ENCODE data around the gene LSMEM2. TPM values are rescaled to one million over a fixed set of nuclear protein-coding genes. Genes with fewer than 3 reads are reported as not detected.

The LSMEM2 gene
- total and polyA plus RNA-seq, 2 experiments from 2014 or later: not detected

GRCh38 chr3:50318615-50319014 is 39.7 kb downstream of the LSMEM2 start:
- H3K79me2 ChIP-seq: peaks cover 38% of the 10 kb centered on the region
- no peaks in the 10 kb centered on the region for H3K9me2 ChIP-seq (replicated peaks; ENCODE audit: insufficient read depth)
- H3K4me1 ChIP-seq (ENCODE audit: insufficient read depth): peaks cover 49% of the 10 kb centered on the region
- no peak overlapping the region for H2AFZ ChIP-seq
- no peaks in the 10 kb centered on the region for H3K27me3 ChIP-seq
- H4K20me1 ChIP-seq (ENCODE audit: insufficient read depth, poor library complexity, severe bottlenecking): peaks cover 3% of the 10 kb centered on the region
- H3K4me3 ChIP-seq: no peak overlapping the region
- no peak overlapping the region for H3K27ac ChIP-seq
- peak overlapping the region; percentile 97 for H3K4me2 ChIP-seq
- H3K9me3 ChIP-seq (ENCODE audit: low read depth): no peaks in the 10 kb centered on the region
- TF ChIP-seq EZH2phosphoT487 (IDR thresholded peaks at IDR 0.05; ENCODE audit: low read depth, severe bottlenecking, unreplicated experiment) (no peak), CTCF (IDR thresholded peaks at IDR 0.05; ENCODE audit: poor library complexity) (no peak), EZH2 (IDR thresholded peaks at IDR 0.05; ENCODE audit: borderline replicate concordance) (no peak)
- no peaks in the 10 kb centered on the region for H3K36me3 ChIP-seq (replicated peaks; ENCODE audit: insufficient read depth, low read depth)
- WGBS (ENCODE audit: low lambda C conversion rate, missing lambda C conversion rate): 95% methylated on average over 10 of the region's 10 CpGs
- no peak for DNase-seq (ENCODE audit: low spot score)

- no peaks in the 10 kb centered on the region for H3K36me3 ChIP-seq (replicated peaks; ENCODE audit: insufficient read depth, low read depth)
- peaks cover 51% of the 10 kb centered on the region for H3K4me1 ChIP-seq (ENCODE audit: insufficient read depth)
- peak overlapping the region; percentile 100 for H3K27ac ChIP-seq
Observed at GRCh38 chr3:50319181-50319893, 40.5 kb downstream of the LSMEM2 start.

GRCh38 chr3:50319894-50320625 is 41.2 kb downstream of the LSMEM2 start:
- WGBS (ENCODE audit: low lambda C conversion rate, missing lambda C conversion rate): 85% methylated on average over 29 of the region's 29 CpGs
- H3K4me1 ChIP-seq (ENCODE audit: insufficient read depth): peaks cover 53% of the 10 kb centered on the region

More at GRCh38 chr3:50319181-50319893, 40.5 kb downstream of the LSMEM2 start:
- Histone ChIP-seq H3K9me2 (replicated peaks; ENCODE audit: insufficient read depth) (no peaks in the 10 kb centered on the region), H3K27me3 (no peaks in the 10 kb centered on the region), H4K20me1 (ENCODE audit: insufficient read depth, poor library complexity, severe bottlenecking) (peaks cover 3% of the 10 kb centered on the region), H3K79me2 (peaks cover 38% of the 10 kb centered on the region), H3K4me3 (no peak overlapping the region), H3K4me2 (peak overlapping the region; percentile 97), H2AFZ (no peak overlapping the region), H3K9me3 (ENCODE audit: low read depth) (no peaks in the 10 kb centered on the region)
- DNase-seq (ENCODE audit: low spot score): no peak
- no peak for TF ChIP-seq EZH2phosphoT487 (IDR thresholded peaks at IDR 0.05; ENCODE audit: low read depth, severe bottlenecking, unreplicated experiment)
- TF ChIP-seq CTCF (IDR thresholded peaks at IDR 0.05; ENCODE audit: poor library complexity): no peak
- no peak for TF ChIP-seq EZH2 (IDR thresholded peaks at IDR 0.05; ENCODE audit: borderline replicate concordance)
- WGBS (ENCODE audit: low lambda C conversion rate, missing lambda C conversion rate): 96% methylated on average over 16 of the region's 16 CpGs

More at GRCh38 chr3:50319894-50320625, 41.2 kb downstream of the LSMEM2 start:
- H3K27ac ChIP-seq: peak overlapping the region; percentile 100
- H3K4me3 ChIP-seq: peak overlapping the region; percentile 88
- no peaks in the 10 kb centered on the region for H3K9me2 ChIP-seq (replicated peaks; ENCODE audit: insufficient read depth)
- peaks cover 3% of the 10 kb centered on the region for H4K20me1 ChIP-seq (ENCODE audit: insufficient read depth, poor library complexity, severe bottlenecking)
- TF ChIP-seq EZH2phosphoT487 (IDR thresholded peaks at IDR 0.05; ENCODE audit: low read depth, severe bottlenecking, unreplicated experiment): no peak
- TF ChIP-seq EZH2 (IDR thresholded peaks at IDR 0.05; ENCODE audit: borderline replicate concordance): no peak
- no peak for TF ChIP-seq CTCF (IDR thresholded peaks at IDR 0.05; ENCODE audit: poor library complexity)
- H3K9me3 ChIP-seq (ENCODE audit: low read depth): no peaks in the 10 kb centered on the region
- H3K4me2 ChIP-seq: peak overlapping the region; percentile 97
- no peak overlapping the region for H2AFZ ChIP-seq
- peaks cover 38% of the 10 kb centered on the region for H3K79me2 ChIP-seq
- H3K27me3 ChIP-seq: no peaks in the 10 kb centered on the region
- no peaks in the 10 kb centered on the region for H3K36me3 ChIP-seq (replicated peaks; ENCODE audit: insufficient read depth, low read depth)
- no peak for DNase-seq (ENCODE audit: low spot score)

Data from hepatocyte (in vitro differentiated cells).